Fibroblast of pulmonary artery (primary cell): ENCODE data around the gene PUS7.
"Not testable (repeated sequence)": the region's sequence is repeated elsewhere in the genome, so short reads cannot be mapped to it uniquely, and the experiment has no call there.

ENCODE experiments used
- DNase-seq: peaks from one replicate; pipeline ENCODE4 v3.0.0-alpha.2; 2010; ENCODE audit warnings: low read depth
- H3K4me3 ChIP-seq: replicated peaks from 2 replicates; pipeline ENCODE4 v1.5.1; 2011; ENCODE audit warnings: low read depth, mild to moderate bottlenecking, control low read depth, low read length, moderate library complexity
- TF ChIP-seq, protein P1 (sequence below): IDR thresholded peaks from 2 replicates; pipeline ENCODE4 v1.5.1; 2011; ENCODE audit warnings: mild to moderate bottlenecking, control low read depth, low read length, inconsistent platforms; ENCODE audit errors: missing control alignments

The PUS7 gene

GRCh38 chr7:105521027-105521716, 899 bp downstream of the PUS7 start:
- H3K4me3 ChIP-seq, result peak overlapping the region; percentile 80
- peak; percentile 59 for DNase-seq
- TF ChIP-seq, protein P1, sequence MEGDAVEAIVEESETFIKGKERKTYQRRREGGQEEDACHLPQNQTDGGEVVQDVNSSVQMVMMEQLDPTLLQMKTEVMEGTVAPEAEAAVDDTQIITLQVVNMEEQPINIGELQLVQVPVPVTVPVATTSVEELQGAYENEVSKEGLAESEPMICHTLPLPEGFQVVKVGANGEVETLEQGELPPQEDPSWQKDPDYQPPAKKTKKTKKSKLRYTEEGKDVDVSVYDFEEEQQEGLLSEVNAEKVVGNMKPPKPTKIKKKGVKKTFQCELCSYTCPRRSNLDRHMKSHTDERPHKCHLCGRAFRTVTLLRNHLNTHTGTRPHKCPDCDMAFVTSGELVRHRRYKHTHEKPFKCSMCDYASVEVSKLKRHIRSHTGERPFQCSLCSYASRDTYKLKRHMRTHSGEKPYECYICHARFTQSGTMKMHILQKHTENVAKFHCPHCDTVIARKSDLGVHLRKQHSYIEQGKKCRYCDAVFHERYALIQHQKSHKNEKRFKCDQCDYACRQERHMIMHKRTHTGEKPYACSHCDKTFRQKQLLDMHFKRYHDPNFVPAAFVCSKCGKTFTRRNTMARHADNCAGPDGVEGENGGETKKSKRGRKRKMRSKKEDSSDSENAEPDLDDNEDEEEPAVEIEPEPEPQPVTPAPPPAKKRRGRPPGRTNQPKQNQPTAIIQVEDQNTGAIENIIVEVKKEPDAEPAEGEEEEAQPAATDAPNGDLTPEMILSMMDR, result no peak

DNA sequence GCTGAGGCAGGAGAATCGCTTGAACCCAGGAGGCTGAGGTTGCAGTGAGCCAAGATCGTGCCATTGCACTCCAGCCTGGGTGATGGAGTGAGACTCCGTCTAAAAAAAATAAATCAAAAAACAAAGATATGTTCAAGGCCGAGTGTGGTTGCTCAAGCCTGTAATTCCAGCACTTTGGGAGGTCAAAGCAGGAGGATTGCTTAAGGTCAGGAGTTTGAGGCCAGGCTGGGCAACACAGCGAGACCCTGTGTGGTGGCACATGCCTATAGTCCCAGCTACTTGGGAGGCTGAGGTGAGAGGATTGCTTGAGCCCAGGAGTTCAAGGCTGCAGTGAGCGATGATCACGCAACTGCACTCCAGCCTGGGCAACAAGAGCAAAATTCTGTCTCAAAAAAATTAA, 1.5 kb downstream of the PUS7 start:
- peak overlapping the region; percentile 80 for H3K4me3 ChIP-seq
- DNase-seq, result not testable (repeated sequence)

DNA sequence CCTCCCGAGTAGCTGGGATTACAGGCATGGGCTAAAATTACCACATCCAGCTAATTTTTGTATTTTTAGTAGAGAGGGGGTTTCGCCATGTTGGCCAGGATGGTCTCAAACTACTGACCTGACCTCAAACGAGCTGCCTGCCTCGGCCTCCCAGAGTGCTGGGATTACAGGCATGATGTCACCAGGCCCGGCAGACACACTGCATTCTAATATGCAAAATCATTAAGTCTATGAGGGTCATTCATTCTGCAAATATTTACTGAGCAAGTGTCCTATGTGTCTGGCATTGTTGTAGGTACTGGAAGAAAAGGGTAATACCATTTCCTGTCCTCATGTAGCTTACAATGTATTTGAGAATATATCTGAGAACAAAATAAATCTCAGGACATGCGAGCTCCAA, 2.7 kb downstream of the PUS7 start:
- no peak overlapping the region for H3K4me3 ChIP-seq
- TF ChIP-seq, protein P1, result no peak
- no peak for DNase-seq

- not testable (repeated sequence) for DNase-seq, H3K4me3 ChIP-seq
Measured at GRCh38 chr7:105515610-105516009, 6.5 kb downstream of the PUS7 start.

- H3K4me3 ChIP-seq, result no peak overlapping the region
- no peak for DNase-seq
- TF ChIP-seq, protein P1, result no peak
Measured at GRCh38 chr7:105512926-105513526, 9.0 kb downstream of the PUS7 start.

DNA sequence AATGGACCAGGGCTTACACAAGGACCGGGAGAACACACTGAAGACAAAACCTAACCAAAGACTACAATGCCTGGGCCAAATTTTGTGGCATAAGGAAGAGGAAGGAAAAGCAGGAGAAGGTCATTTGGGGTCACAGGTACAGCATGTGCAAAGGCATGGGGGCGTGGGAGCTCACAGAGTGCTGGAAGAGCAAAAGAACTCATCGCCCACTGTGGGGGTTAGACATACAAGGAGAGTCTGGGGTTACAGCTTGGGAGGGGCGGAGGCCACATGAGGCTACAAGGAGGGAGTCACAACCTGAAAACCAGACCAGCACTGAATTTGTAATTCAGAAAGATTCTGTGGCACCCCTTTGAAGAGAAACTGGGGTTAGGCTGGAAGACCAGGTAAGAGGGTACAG, 9.7 kb downstream of the PUS7 start:
- TF ChIP-seq, protein P1, result no peak
- no peak overlapping the region for H3K4me3 ChIP-seq
- no peak for DNase-seq

- TF ChIP-seq, protein P1, result no peak
Measured at GRCh38 chr7:105502173-105502572, 19.9 kb downstream of the PUS7 start.

GRCh38 chr7:105497016-105497415, 25.1 kb downstream of the PUS7 start:
- TF ChIP-seq, protein P1, result no peak
- no peak overlapping the region for H3K4me3 ChIP-seq
- no peak for DNase-seq

More at GRCh38 chr7:105502173-105502572, 19.9 kb downstream of the PUS7 start:
- DNase-seq, result no peak
- H3K4me3 ChIP-seq, result no peak overlapping the region
